Activated effector memory CD4-positive, alpha-beta T cell treated with anti-CD3 and anti-CD28 coated beads, Interleukin-2, amount 50 U/mL, for 16 hours (primary cell): ENCODE data around the gene GORASP1.

ENCODE experiments used
- DNase-seq: peaks from one replicate; pipeline ENCODE4 v3.0.0-alpha.2; 2020

GORASP1 gene

DNA sequence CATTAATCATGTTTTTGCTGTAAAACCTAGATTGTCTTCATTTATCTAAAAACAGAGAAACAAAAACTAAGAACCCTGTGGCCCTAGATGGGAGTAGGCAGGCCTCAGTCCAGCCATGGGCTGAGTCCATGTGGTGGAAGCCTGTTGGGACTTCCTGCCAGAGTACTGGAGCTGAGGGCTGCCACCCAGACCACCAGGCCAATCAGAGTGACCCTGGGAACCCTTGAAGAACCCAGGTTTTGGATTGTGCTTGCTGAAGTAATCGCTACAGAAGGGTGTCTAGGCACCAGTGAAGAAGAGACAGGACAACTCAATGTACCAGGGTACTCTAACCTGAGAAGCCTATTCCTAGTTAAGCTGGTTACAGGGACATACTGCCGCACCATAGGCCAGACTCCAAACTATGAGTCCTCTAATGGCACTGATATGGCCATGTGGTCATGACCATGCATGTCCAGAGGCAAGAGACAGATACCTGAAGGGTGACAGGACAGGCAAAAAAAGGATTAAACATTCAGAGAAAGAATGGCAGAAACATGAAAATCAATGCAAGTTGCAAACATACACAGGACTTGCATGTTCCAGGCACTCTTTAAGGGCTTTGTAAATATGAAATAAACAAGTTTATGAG lies 33.0 kb upstream of the GORASP1 start:
- DNase-seq = no peak

DNA sequence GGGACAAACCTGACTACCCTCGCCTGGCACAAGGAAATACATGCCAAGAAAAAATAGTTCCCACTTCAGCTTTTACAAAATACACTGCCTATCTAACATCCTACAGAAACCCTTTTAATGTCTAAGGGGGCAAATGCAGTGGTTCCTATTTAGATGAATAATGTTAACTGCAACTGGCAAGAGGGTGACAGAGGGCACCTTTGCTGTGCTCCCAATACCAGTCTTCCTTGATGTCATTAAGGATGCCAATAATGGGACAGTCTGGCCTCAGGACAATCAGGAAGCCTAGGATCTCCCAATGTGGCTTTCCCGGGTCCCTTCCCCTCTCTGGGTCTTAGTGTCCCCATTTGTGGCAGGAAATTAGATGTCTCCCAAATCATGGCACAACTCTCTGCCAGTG lies 32.0 kb upstream of the GORASP1 start:
- no peak for DNase-seq

DNA sequence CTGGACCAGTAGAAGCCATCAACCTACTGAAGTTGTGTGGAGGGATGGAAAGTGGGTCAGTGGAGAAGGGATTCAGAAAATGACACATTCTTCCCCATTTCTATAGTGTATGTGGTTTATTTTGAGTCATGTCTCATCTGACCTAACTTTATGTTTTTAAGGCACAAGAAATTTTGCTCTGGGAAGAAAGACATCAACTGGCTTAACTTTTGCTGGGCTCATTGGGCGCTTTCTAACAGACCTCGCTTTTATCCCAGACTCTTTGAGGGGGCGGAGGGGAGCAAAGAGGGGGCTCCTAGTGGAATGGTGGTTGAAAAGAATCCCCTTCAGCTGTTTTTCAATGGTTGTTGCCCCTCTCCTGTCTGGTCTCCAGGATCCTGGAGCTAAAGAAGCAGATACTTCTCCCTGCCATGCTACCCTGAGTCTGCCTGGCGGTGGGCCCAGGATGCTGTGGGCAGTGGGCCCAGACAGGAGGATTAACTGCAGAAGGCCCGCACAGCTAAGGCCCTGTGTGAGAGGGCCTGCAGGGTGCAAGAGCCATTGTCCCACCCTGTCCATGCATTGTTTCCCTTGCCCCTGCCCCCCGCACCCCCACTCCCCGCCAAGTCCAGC lies 31.5 kb upstream of the GORASP1 start:
- no peak for DNase-seq

DNA sequence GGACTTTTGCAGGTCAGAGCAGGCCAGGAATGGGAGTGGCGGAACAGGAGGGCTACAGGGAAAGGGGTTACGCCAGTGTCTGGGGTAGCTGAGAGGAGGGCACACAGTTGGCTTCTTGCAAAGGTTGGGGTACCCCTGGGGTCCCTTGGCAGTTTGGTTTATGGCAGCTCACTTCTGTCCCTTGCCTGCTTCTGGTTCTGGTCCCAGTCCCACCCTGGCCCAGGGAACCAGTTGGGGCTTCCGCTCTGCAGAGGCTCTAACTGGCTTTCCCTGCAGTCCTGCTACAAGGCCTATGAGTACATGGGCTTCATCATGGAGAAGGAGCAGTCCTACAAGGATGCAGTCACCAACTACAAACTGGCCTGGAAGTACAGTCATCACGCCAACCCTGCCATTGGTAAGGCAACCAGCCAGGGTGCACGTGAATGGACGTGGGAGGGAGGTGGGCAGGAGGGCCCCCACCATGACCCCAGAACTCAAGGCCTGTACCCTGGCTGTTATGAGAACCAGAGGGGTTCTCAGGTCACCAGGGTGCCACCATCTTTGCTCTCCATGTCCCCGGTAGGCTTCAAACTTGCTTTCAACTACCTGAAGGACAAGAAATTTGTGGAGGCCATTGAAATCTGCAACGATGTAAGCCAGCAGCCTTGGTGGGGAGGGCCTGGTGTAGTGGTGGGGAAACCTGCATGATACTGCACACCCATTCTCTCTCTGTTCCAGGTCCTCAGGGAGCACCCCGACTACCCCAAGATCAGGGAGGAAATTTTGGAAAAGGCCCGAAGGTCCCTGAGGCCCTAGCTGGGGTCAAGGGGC lies 30.8 kb upstream of the GORASP1 start:
- no peak for DNase-seq

DNA sequence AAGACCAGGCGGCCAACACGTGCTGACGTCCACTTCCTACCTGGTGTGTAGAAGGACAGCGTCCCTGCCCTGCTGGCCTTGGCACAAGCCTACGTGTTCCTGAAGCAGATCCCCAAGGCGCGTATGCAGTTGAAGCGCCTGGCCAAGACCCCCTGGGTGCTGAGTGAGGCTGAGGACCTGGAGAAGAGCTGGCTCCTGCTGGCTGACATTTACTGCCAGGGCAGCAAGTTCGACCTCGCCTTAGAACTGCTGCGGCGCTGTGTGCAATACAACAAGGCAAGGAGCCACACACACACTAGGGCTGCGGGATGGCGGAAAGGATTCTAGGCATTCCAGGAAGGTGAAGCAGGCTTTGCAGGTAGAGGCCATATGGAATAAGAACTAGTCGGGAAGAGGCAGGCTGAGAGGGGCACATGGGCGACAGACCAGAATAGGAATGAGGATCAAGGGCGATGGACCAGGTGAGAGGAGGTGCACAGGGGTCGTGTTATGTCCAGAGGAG lies 30.1 kb upstream of the GORASP1 start:
- DNase-seq = no peak

DNA sequence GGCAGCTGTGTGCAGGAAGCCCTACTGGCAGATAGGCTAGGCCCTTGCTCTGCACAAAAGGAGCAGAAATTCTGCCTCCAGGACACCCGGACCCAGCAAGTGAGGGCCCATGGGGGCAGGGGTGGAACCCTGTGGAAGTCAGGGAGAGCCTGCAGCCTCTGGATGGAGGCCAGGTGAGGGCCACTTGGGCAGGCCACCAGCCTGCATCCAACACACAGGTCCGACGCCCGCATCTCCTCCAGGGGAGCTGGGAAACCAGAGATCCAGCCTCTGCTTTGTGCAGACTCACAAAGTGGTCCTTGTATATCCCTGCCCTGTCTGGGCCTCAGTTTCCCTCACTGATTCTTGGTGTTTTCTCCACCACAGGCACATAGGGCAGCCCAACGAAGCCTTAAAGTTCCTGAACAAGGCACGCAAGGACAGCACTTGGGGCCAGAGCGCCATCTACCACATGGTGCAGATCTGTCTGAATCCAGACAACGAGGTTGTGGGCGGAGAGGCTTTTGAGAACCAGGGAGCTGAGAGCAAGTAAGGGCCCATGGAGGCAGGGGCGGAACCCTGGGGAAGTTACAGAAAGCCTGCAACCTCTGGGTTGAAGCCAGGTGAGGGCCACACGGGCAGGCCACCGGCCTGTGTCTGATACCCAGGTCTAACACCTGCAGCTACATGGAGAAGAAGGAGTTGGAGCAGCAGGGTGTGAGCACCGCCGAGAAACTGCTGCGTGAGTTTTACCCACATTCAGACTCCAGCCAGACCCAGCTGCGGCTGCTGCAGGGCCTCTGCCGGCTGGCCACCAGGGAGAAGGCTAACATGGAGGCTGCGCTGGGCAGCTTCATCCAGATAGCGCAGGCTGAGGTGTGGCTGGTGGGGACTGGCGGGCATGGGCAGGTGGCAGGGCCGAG lies 29.4 kb upstream of the GORASP1 start:
- DNase-seq = no peak

DNA sequence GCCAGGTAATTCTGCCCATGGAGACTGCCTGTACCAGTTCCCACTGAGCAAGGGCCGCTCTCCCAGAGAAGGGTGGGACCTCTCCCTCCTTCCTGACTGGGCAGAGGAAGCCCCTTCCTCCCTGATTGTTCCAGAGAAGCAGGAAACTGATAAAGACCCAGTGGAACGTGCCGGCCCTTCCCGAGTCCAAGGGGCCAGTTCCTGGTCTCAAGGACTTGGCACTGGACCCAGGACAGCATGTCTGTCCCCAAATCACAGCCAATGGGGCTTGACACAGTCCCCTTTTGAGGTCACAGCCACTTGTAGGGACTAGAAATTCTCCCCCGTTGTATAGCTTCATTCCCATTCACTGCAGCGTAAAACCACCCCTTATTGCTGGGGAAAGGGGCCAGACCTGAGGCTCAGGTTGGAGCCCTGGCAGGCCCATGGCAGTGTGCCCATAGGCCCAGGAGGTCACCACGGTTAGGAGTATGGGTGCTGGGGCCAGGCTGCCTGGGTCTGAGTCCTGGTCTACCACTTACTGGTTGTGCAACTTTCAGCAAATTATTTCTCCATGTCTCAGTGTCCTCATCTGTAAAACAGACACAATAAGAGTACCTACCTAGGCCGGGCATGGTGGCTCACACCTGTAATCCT lies 27.9 kb upstream of the GORASP1 start:
- DNase-seq = no peak

DNA sequence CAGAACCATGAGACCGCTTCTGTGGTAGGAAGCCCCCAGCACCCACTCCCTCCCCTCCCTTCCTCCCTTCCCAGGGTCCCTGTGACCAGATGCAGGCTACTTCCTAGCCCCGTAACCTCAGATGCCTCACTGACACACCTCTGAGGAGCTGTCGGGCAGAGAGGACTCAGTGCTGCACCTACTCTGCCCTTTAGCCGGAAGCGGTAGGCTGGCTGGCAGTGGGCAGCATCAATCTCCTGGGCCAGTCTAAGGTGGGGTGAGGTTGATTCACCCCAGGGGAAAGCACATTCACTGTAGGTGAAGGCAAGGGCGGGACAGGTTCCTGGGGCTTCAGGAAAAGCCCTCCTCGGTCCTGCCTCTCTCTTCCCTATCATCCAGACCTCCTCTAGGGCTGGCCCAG lies 26.9 kb upstream of the GORASP1 start:
- DNase-seq = no peak

DNA sequence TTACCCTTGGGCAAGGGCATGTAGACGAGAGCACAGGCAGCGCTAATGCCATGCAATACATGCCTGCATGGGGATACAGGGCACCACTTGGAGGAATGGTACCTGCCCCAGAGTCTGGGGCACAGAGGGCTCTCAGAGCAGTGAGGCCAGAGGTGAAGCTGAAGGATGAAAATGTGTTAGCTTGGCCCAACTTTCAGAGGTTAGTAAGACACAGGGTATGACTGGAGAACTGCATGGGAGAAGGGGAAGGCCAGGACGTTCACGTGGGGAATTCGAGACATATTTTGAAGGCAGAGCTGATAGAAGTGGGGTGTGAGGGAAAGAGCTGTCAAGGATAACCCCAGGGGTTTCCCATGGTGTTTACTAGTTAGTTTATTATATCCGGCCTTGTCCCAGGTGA lies 26.4 kb upstream of the GORASP1 start:
- DNase-seq = no peak

DNA sequence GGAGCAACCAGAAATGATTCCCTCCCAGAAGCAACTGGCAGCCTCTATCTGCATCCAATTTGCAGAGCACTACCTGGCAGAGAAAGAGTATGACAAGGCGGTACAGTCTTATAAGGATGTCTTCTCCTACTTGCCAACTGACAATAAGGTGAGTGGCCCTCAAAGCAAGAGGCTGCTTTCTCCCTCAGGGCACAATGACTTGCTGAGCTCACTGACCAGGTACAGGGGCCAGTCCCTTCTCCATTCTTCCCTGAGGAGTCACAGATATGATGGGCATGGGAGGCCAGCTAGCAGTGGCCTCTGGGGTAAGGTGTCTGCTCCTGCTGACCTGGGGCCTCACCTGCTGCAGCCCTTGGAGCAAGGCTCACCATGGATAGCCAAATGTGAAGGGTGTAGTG lies 25.7 kb upstream of the GORASP1 start:
- DNase-seq = no peak

DNA sequence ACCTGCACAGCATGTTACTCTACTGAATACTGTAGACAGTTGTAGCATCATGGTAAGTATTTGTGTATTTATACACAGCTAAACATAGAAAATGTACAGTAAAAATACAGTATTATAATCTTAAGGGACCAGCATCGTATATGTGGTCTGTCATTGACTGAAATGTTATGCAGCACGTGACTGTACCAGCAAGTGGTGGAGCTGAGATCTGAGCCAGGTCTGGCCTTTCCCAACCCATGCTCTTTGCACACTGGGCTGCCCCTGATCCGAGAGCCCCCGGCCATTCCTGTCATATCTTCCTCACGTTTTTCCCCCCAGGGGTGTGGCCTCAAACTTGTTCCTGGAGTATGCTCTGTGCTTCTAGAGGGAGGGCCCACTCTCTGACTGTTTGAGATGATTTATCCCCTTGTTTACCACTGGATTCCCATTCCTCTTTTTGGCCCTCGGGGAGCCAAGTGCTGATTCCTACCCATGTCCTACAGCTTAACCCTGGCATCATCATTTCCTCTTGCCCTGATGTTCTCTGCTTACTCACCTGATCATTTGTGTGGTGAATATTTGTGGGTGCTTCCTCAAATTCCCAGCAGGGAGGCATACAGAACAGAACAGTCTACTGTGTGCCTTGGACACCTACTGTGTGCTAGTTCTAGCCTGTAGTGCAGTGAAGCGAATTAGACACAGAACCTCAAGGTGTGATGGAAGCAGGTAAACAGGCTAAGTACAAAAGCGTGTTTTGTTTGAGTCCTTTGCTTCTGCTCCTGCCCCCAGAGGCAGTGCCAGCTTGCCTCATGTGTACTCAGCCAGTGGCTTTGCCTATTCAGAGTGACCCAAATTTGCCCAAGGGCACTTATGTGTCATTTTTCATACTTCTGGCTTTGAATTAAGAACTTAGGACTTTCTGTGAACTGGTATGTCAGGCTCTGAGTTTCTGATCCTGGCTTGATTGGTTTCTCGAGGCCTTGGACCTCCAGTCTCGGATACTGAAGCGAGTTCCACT lies 25.0 kb upstream of the GORASP1 start:
- DNase-seq = no peak

DNA sequence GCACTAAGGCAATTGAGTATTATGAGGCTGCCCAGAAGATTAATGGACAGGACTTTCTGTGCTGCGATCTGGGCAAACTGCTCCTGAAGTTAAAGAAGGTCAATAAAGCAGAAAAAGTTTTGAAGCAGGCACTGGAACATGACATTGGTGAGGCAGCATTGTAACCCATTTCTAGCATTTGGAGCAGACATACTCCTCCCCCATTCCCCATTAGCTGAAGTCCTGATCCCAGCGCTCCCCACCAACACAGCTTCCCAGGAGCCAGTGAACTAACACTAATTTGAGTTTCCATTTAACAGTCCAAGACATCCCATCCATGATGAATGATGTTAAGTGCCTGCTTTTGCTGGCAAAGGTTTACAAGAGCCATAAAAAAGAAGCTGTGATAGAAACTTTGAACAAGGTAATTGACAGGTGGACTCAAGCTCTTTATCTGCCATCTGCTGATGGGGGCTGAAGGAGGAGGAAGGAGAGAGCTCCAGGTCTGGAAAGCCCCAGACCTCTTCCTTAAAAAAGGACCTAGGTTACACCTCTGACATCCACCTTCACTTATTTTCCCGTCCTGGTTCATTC lies 23.4 kb upstream of the GORASP1 start:
- DNase-seq = no peak

DNA sequence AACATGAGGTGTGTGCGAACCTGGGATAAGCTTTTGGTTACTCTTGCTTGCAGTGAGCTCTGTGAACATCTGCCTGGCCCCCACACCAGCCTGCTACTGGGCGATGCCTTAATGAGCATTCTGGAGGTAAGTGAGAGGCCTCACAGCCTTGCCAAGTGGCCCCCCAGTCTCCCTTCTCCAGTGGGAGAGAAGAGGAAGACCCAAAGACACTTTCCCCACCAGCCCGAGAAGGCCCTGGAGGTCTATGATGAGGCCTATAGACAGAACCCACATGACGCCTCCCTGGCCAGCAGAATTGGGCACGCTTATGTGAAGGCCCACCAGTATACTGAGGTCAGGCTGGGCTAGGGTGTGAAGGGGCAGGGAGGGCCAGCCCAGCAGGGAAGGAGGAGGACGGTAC lies 22.6 kb upstream of the GORASP1 start:
- no peak for DNase-seq

DNA sequence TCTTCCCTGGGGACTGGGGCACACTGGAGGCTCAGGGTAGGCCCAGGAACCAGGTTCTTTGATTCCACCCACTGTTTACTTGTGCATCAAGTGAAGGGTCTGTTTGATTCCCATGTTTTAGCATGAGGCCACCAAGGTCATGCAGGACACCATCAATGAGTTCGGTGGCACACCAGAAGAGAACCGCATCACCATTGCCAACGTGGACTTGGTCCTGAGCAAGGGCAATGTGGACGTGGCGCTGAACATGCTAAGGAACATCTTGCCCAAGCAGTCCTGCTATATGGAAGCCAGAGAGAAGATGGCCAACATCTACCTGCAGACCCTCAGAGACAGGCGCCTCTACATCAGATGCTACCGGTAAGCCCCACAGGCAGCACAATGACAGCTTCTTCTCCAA lies 21.5 kb upstream of the GORASP1 start:
- no peak for DNase-seq

DNA sequence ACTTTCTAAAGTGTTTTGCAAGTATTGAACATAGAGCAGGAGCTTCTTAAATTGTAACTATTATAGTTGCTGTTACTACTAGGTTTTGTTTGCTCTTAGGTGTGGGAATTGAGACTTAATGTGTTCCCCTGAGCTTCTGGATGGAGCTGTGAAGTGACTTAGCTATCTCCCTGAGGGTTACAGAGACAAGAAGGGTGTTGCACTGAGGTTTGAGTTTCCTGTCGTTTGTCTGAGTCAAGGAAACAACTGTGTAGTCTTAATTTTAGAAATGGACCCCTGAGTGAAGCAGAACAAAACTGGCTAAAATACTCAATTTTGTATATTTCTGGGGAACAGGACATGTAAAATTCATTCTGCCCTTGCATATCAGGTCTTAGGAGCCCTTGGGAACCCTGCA lies 20.5 kb upstream of the GORASP1 start:
- no peak for DNase-seq

DNA sequence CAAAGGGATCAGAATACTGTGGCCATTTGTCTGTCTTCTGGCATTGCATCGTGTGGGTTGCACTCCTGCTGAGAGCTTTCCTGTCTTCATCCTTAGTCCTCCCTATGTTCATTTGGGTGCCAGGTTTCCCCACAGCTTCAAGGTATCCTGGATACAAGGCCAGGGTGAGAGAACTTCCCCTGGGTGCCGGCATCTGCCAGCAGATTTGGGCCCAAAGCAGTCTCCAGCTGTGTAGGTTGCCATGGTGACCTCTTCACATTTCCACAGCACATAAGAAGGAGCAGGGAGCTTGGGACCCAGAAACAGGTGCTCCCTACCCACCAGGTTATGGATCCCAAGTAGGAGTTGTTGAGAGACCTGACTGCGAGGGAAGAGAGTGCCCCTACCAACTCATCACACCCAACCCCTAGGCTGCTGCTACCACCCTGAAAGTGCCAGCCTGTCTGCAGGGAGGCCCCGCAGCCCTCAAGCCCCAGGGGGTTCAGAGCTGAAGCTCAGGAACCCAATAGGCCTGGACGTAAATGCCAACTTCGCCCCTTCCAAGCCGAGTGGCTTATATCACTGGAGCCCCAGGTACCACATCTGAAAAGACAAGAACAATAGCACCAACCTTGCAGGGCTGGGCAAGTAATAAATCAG lies 20.0 kb upstream of the GORASP1 start:
- DNase-seq = no peak

DNA sequence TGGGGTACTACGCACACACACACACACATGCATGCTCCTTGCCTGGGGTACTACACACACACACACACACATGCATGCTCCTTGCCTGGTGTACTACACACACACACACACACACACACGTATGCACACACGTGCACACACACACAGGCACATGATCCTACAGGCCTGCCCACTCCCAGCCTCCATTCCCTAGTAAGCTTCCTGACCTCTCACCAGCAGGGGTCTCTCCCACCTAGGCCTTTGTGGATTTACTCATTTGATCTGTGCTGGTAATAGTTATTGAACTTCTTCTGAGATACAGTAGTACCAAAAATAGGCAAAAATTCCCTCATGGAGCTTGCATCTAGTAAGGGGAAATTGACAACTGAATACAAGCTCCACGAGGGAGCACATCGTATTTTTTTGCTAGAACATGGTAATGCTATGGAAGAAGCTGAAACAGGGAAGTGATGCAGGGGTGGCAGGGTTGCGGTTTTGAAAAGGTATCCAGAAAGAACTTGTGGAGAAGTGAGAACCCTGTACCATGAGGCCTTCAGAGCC lies 19.2 kb upstream of the GORASP1 start:
- peak; percentile 73 for DNase-seq

DNA sequence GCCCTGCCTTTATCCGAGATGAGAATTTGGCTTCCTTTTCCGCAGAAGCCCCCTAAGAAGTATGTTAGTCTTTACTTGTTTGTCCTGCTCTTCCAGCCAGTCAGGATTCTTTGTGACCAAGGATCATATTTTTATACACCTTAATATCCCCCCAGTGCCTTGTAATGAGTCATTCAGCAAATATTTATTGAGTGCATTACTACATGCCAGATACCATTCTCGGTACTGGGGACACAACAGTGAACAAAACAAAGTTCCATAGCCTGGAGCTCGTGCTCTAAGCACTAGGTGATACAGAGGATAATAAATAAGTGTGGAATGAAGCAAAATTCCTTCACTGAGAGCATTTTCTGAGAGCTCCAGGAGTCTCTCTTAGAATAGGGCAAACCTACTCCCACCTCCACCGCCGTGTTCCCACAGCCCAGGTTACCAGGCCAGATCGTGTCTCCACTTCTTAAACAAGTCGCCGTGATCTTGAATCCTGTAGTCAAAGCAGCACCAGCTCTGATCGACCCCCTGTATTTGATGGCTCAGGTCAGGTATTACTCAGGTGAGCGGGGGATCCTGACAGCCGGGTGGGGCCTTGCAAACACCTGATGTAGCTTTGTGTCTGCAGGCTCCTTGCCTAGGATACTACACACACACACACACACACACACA lies 18.5 kb upstream of the GORASP1 start:
- DNase-seq = no peak
